HepG2 (cell line): ENCODE measurements around the gene RCHY1. TPM values are rescaled to one million over a fixed set of nuclear protein-coding genes. Genes with fewer than 3 reads are reported as not detected.

ENCODE experiments used
- AKNA ChIP-seq: sonication (generic); formaldehyde crosslinking; IDR thresholded peaks from 2 replicates; pipeline ENCODE4 v1.4.0; 2020; ENCODE audit warnings: missing genetic modification reagents, borderline replicate concordance
- FOXA1 ChIP-seq, 2 experiments: fragments of 450-650 bp in 1 of 2; sonication (generic) in 1 of 2; formaldehyde crosslinking in 1 of 2; IDR thresholded peaks; 2 replicates each; pipeline versions ENCODE4 v1.4.0 to v1.6.1; 2016 to 2020; ENCODE audit warnings: missing genetic modification reagents in 1 of 2
- FOXA3 ChIP-seq: IDR thresholded peaks from 2 replicates; pipeline ENCODE4 v1.6.1; 2016; ENCODE audit warnings: missing genetic modification reagents, missing compliant biosample characterization
- HHEX ChIP-seq: IDR thresholded peaks from 2 replicates; pipeline ENCODE4 v1.6.1; 2016; ENCODE audit warnings: control low read depth
- KLF13 ChIP-seq: sonication (generic); formaldehyde crosslinking; IDR thresholded peaks from 2 replicates; pipeline ENCODE4 v1.4.0; 2020; ENCODE audit warnings: mild to moderate bottlenecking, missing genetic modification reagents
- PAXIP1 ChIP-seq: sonication (generic); formaldehyde crosslinking; conservative IDR thresholded peaks from 2 replicates; pipeline ENCODE4 v1.4.0; 2020; ENCODE audit warnings: mild to moderate bottlenecking, missing genetic modification reagents, moderate library complexity
- SMARCC2 ChIP-seq: fragments of 450-650 bp; IDR thresholded peaks from 2 replicates; pipeline ENCODE4 v1.6.1; 2017; ENCODE audit warnings: antibody characterized with exemption, mild to moderate bottlenecking
- SOX13 ChIP-seq, 3 experiments: fragments of 450-650 bp in 1 of 3; sonication (generic) in 1 of 3; formaldehyde crosslinking in 1 of 3; IDR thresholded peaks in 2 of 3; conservative IDR thresholded peaks in 1 of 3; 2 replicates each; pipeline versions ENCODE4 v1.5.0 to v1.6.1; 2016 to 2020; ENCODE audit warnings: antibody characterized with exemption in 1 of 3, mild to moderate bottlenecking in 1 of 3, missing compliant biosample characterization in 1 of 3, missing genetic modification reagents in 1 of 3, moderate library complexity in 1 of 3
- U2AF1 ChIP-seq: fragments of 200-400 bp; formaldehyde crosslinking; optimal IDR thresholded peaks from 2 replicates; pipeline ENCODE3; 2017; ENCODE audit warnings: mild to moderate bottlenecking, low read depth, low read length
- ZBTB7A ChIP-seq: sonication (generic); formaldehyde crosslinking; IDR thresholded peaks from 2 replicates; pipeline ENCODE4 v1.8.0; 2022; ENCODE audit warnings: mild to moderate bottlenecking, missing genetic modification reagents
- ZFAT ChIP-seq: sonication (generic); formaldehyde crosslinking; conservative IDR thresholded peaks from 2 replicates; pipeline ENCODE4 v1.8.1; 2023; ENCODE audit warnings: missing genetic modification reagents, inconsistent platforms
- ZFP90 ChIP-seq: sonication (generic); formaldehyde crosslinking; IDR thresholded peaks from 2 replicates; pipeline ENCODE4 v1.8.0; 2022; ENCODE audit warnings: missing genetic modification reagents, mild to moderate bottlenecking, inconsistent platforms, borderline replicate concordance
- ZFYVE20 ChIP-seq: sonication (generic); formaldehyde crosslinking; IDR thresholded peaks from 2 replicates; pipeline ENCODE4 v1.8.0; 2023; ENCODE audit warnings: low read depth, mild to moderate bottlenecking, moderate library complexity, missing genetic modification reagents, borderline replicate concordance
- ZNF335 ChIP-seq: sonication (generic); formaldehyde crosslinking; IDR thresholded peaks from 2 replicates; pipeline ENCODE4 v1.4.0; 2020; ENCODE audit warnings: missing genetic modification reagents
- ZNF431 ChIP-seq: sonication (generic); formaldehyde crosslinking; IDR thresholded peaks from 2 replicates; pipeline ENCODE4 v1.9.0; 2022; ENCODE audit warnings: missing genetic modification reagents, low read depth, mild to moderate bottlenecking, borderline replicate concordance
- ZSCAN12 ChIP-seq: sonication (generic); formaldehyde crosslinking; IDR thresholded peaks from 2 replicates; pipeline ENCODE4 v1.9.0; 2021; ENCODE audit warnings: mild to moderate bottlenecking, missing genetic modification reagents
- polyA plus RNA-seq, 8 experiments: library from polyadenylated mRNA; depleted of rRNA in 3 of 8; stranded (reverse) in 7 of 8; unstranded in 1 of 8; fragments of >200 nt; fragmentation: Illumina TruSeq in 4 of 8; extraction: Trizol in 4 of 8; gene quantifications; 2 replicates each; pipeline versions ENCODE4 v1.2.1 to v1.2.3, GENCODE V29; 2011 to 2016; ENCODE audit warnings: low read depth in 4 of 8, missing spikeins in 1 of 8, mixed read lengths in 1 of 8; ENCODE audit not compliant: insufficient read depth in 1 of 8
- total RNA-seq, 5 experiments: library from RNA; depleted of rRNA; stranded (reverse); fragments of >200 nt; fragmentation: Illumina TruSeq; extraction: Trizol; gene quantifications; 2 replicates each; pipeline ENCODE4 v1.2.3, GENCODE V29; 2016; ENCODE audit warnings: low read depth in 1 of 5
- TF ChIP-seq, protein P1 (sequence below): sonication (generic); formaldehyde crosslinking; IDR thresholded peaks from 2 replicates; pipeline ENCODE4 v1.5.0; 2020; ENCODE audit warnings: missing genetic modification reagents
- TF ChIP-seq, protein P2 (sequence below): sonication (generic); formaldehyde crosslinking; IDR thresholded peaks from 2 replicates; pipeline ENCODE4 v1.5.0; 2020; ENCODE audit warnings: missing genetic modification reagents, mild to moderate bottlenecking, borderline replicate concordance

Gene RCHY1
- total and polyA plus RNA-seq, 2 of the 13 experiments (the other 11 are each of a cell fraction or from before 2014, with no cell fraction given), result 19.9 to 30.5 TPM

DNA sequence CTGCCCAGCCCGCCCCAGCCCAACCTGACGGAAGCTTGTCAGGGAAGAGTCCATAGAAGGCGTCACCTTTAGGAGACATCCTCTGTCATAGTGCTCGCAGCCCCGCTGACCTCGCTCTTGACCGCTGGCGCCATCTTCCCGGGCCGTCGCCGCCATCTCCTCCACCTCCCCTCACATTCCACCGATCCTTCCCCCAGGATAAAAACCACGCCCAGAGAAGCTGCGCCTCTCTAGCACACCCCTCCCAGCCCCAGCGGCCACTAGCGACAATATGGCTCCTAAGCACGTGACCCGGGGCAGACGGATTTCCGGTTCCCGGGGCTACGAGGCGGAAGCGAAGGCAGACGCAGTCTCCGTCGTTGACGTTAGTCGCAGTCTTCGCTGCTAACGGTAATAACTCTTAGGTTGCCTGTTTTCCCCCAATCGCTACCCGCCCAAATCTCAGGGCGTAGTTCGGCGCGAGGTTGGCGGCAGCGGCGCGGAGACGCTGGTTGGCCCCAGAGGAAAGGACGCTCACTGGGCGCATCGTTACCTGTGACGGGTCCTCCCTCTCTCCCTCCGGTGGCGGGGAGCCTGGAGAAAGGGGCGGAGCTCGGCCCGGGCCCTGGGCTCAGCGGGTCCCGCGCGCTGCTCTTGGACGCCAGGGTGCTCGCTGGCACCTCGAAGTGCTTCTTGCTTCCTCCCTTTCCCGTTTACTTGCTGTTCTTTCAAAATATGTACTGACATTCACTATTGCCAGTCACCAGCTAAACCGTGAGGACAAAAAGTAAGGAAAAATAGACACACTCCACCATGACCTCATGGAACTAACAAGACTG, at the start of gene RCHY1, which contains the start of gene THAP6 (continued):
- TF ChIP-seq ZSCAN12 (no peak), HHEX (0 out of 2 replicates have a peak, but pooled peaks have one; percentile 6), U2AF1 (no peak), ZNF431 (CRISPR knock-in tag) (0 out of 2 replicates have a peak, but pooled peaks have one; percentile 50), SOX13 (IDR thresholded peaks at IDR 0.05) (no peak), SOX13 (CRISPR knock-in tag; conservative IDR thresholded peaks at IDR 0.05 in 1 of 2, IDR thresholded peaks at IDR 0.05 in 1 of 2) (peak in 1 of 2 experiments; percentile 43; a peak in 1 of 4 replicates), FOXA3 (CRISPR knock-in tag) (peak; percentile 66), SMARCC2 (no peak), ZBTB7A (CRISPR knock-in tag) (no peak), ZFYVE20 (CRISPR knock-in tag) (no peak), KLF13 (CRISPR knock-in tag) (no peak), ZNF335 (CRISPR knock-in tag) (peak; percentile 41; the same call in 1 of the 2 replicates), ZFAT (CRISPR knock-in tag) (no peak), ZFP90 (peak; percentile 33; the same call in 1 of the 2 replicates), AKNA (CRISPR knock-in tag) (no peak), FOXA1 (IDR thresholded peaks at IDR 0.05) (no peak), FOXA1 (CRISPR knock-in tag; IDR thresholded peaks at IDR 0.05) (peak; percentile 31), PAXIP1 (CRISPR knock-in tag) (peak; percentile 73)
- TF ChIP-seq, protein P1, sequence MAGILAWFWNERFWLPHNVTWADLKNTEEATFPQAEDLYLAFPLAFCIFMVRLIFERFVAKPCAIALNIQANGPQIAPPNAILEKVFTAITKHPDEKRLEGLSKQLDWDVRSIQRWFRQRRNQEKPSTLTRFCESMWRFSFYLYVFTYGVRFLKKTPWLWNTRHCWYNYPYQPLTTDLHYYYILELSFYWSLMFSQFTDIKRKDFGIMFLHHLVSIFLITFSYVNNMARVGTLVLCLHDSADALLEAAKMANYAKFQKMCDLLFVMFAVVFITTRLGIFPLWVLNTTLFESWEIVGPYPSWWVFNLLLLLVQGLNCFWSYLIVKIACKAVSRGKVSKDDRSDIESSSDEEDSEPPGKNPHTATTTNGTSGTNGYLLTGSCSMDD (CRISPR knock-in tag), result no peak
- TF ChIP-seq, protein P2, sequence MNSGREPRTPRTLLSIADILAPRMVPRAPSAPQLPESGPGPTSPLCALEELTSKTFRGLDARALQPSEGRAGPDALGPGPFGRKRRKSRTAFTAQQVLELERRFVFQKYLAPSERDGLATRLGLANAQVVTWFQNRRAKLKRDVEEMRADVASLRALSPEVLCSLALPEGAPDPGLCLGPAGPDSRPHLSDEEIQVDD, result peak; percentile 8; the same call in 1 of the 2 replicates
